Endothelial cell of umbilical vein (primary cell): ENCODE results near the gene OR2C1. TPM values are rescaled to one million over a fixed set of nuclear protein-coding genes. Genes with fewer than 3 reads are reported as not detected.

ENCODE experiments used
- BruUV-seq: library from RNA; stranded (reverse); fragments of 400-500 nt; replicated peaks from 2 replicates; lab custom pipeline; 2021; lab: Mats Ljungman, UMichigan
- CTCF ChIA-PET: fragments of 300-600, 350-600 bp; sonication (Branson Sonifier 250); formaldehyde crosslinking; loops from one replicate; lab custom pipeline; 2021; ENCODE audit warnings: antibody characterized with exemption, inconsistent platforms; lab: Charles Lee
- POLR2A ChIA-PET: fragments of 300-600, 350-600 bp; sonication (Branson Sonifier 250); formaldehyde crosslinking; loops from one replicate; lab custom pipeline; 2021; ENCODE audit warnings: antibody characterized with exemption, inconsistent platforms; lab: Charles Lee
- DNase-seq: peaks from one replicate; pipeline ENCODE4 v3.0.0-alpha.2; 2011; ENCODE audit warnings: low read depth, low spot score
- FAIRE-seq: peaks from 2 replicates; lab custom pipeline; 2011; peaks lifted over from hg19 to GRCh38; lab: Jason Lieb, UNC
- H2AFZ ChIP-seq: 2 replicates; pipeline ENCODE4 v1.6.0; 2012; ENCODE audit warnings: low read depth, low read length, control low read depth, inconsistent platforms
- H3K27ac ChIP-seq: 2 replicates; pipeline ENCODE4 v1.5.1; 2011; ENCODE audit warnings: low read depth, mild to moderate bottlenecking, control low read depth, low read length, moderate library complexity; ENCODE audit not compliant: insufficient read depth
- H3K27me3 ChIP-seq, 2 experiments: 2 replicates each; pipeline versions ENCODE4 v1.6.0 to v1.6.1; 2011; ENCODE audit warnings: low read length in 2 of 2, mixed read lengths in 1 of 2; ENCODE audit not compliant: control insufficient read depth in 2 of 2, insufficient read depth in 2 of 2
- H3K36me3 ChIP-seq, 2 experiments: 2 replicates in 1 of 2; 3 replicates in 1 of 2; pipeline ENCODE4 v1.5.1; 2011; ENCODE audit warnings: low read length in 2 of 2, mild to moderate bottlenecking in 1 of 2, moderate library complexity in 1 of 2; ENCODE audit not compliant: control insufficient read depth in 2 of 2, insufficient read depth in 2 of 2; ENCODE audit errors: extremely low read depth in 1 of 2
- H3K4me1 ChIP-seq: 3 replicates; pipeline ENCODE4 v1.5.1; 2011; ENCODE audit warnings: mild to moderate bottlenecking, low read length; ENCODE audit not compliant: control insufficient read depth, insufficient read depth; ENCODE audit errors: extremely low read depth
- H3K4me2 ChIP-seq: 2 replicates; pipeline ENCODE4 v1.6.1; 2011; ENCODE audit warnings: low read length, control low read depth, mixed read lengths; ENCODE audit not compliant: insufficient read depth
- H3K4me3 ChIP-seq, 3 experiments: fragments of 200-600 bp in 1 of 3; sonication (generic), shearing (Covaris generic) in 1 of 3; replicated peaks in 1 of 3; 2 replicates each; pipeline ENCODE4 v1.5.1; 2011 to 2016; ENCODE audit warnings: control low read depth in 3 of 3, low read length in 3 of 3, mild to moderate bottlenecking in 2 of 3, inconsistent platforms in 1 of 3, low read depth in 1 of 3, moderate library complexity in 1 of 3; ENCODE audit not compliant: insufficient read depth in 1 of 3
- H3K79me2 ChIP-seq: 2 replicates; pipeline ENCODE4 v1.6.0; 2012; ENCODE audit warnings: low read length, inconsistent platforms; ENCODE audit not compliant: control insufficient read depth, insufficient read depth
- H3K9ac ChIP-seq: replicated peaks from 2 replicates; pipeline ENCODE3; 2011; ENCODE audit warnings: low read length, control low read depth; ENCODE audit not compliant: insufficient read depth; ENCODE audit errors: extremely low read depth
- H3K9me1 ChIP-seq: replicated peaks from 3 replicates; pipeline ENCODE4 v1.6.0; 2011; ENCODE audit warnings: mild to moderate bottlenecking, low read length; ENCODE audit not compliant: control insufficient read depth, insufficient read depth; ENCODE audit errors: extremely low read depth
- H3K9me3 ChIP-seq: replicated peaks from 2 replicates; pipeline ENCODE4 v1.5.1; 2012; ENCODE audit warnings: low read length, inconsistent platforms; ENCODE audit not compliant: control insufficient read depth, insufficient read depth
- H4K20me1 ChIP-seq: replicated peaks from 2 replicates; pipeline ENCODE3; 2011; ENCODE audit warnings: mild to moderate bottlenecking, low read length; ENCODE audit not compliant: control insufficient read depth, insufficient read depth; ENCODE audit errors: extremely low read depth
- EZH2 ChIP-seq: IDR thresholded peaks from 2 replicates; pipeline ENCODE4 v1.6.1; 2012; ENCODE audit warnings: borderline replicate concordance, low read depth, mild to moderate bottlenecking, moderate library complexity, low read length, inconsistent platforms; ENCODE audit not compliant: severe bottlenecking
- FOS ChIP-seq: IDR thresholded peaks from 2 replicates; pipeline ENCODE4 v1.6.1; 2011; ENCODE audit warnings: mild to moderate bottlenecking, low read length, moderate library complexity, borderline replicate concordance; ENCODE audit not compliant: insufficient read depth
- GATA2 ChIP-seq: IDR thresholded peaks from 2 replicates; pipeline ENCODE4 v1.7.0; 2011; ENCODE audit warnings: low read depth, mild to moderate bottlenecking, moderate library complexity, mixed read lengths, low read length; ENCODE audit not compliant: insufficient read length, insufficient read depth
- JUN ChIP-seq: IDR thresholded peaks from 2 replicates; pipeline ENCODE4 v1.6.1; 2011; ENCODE audit warnings: borderline replicate concordance, low read depth; ENCODE audit not compliant: insufficient read length, insufficient read depth
- MYC ChIP-seq: IDR thresholded peaks from one replicate; pipeline ENCODE4 v1.6.1; 2011; ENCODE audit warnings: mild to moderate bottlenecking, low read depth, low read length
- POLR2A ChIP-seq: IDR thresholded peaks from 2 replicates; pipeline ENCODE4 v1.6.1; 2012; ENCODE audit warnings: low read depth, mild to moderate bottlenecking, control low read depth, low read length
- POLR2AphosphoS5 ChIP-seq: IDR thresholded peaks from 2 replicates; pipeline ENCODE4 v1.6.1; 2012; ENCODE audit warnings: low read depth, mild to moderate bottlenecking, control low read depth, low read length, moderate library complexity; ENCODE audit not compliant: insufficient read depth
- dilution Hi-C: fragments of 300-500 bp; cut with MboI; formaldehyde crosslinking; loops from one replicate; pipeline ENCODE4 v1.15.0; 2019; ENCODE audit warnings: low sequenced_read_pairs; ENCODE audit not compliant: extremely low pct_ligation_motif_present
- intact Hi-C: fragments of 100-400 bp; cut with micrococcal nuclease; formaldehyde crosslinking; loops from one replicate; pipeline ENCODE4 v1.10.0; 2022
- polyA plus RNA-seq, 4 experiments: library from polyadenylated mRNA; depleted of rRNA in 3 of 4; stranded (reverse) in 3 of 4; unstranded in 1 of 4; fragments of >200 nt; gene quantifications; 2 replicates each; pipeline versions ENCODE4 v1.2.1 to v1.2.3, GENCODE V29; 2011 to 2012; ENCODE audit warnings: missing spikeins in 1 of 4
- total RNA-seq: library from RNA; stranded (reverse); gene quantifications from 2 replicates; pipeline ENCODE4 v1.2.3, GENCODE V29; 2021
- TF ChIP-seq, protein P1 (sequence below): IDR thresholded peaks from 2 replicates; pipeline ENCODE4 v1.6.1; 2011; ENCODE audit not compliant: insufficient read depth, insufficient read length
- TF ChIP-seq, protein P2 (sequence below), 2 donors: IDR thresholded peaks; 1 replicate in 1 of 2; 2 replicates in 1 of 2; pipeline ENCODE4 v1.5.1; 2011; ENCODE audit warnings: low read length in 2 of 2, mild to moderate bottlenecking in 2 of 2, moderate library complexity in 2 of 2, control low read depth in 1 of 2, inconsistent platforms in 1 of 2, low read depth in 1 of 2; ENCODE audit not compliant: insufficient read depth in 1 of 2; ENCODE audit errors: extremely low read depth in 1 of 2

OR2C1 gene
- total and polyA plus RNA-seq, 2 donors (not counting 3 experiments of a cell fraction or from before 2014, with no cell fraction given) = not detected

DNA sequence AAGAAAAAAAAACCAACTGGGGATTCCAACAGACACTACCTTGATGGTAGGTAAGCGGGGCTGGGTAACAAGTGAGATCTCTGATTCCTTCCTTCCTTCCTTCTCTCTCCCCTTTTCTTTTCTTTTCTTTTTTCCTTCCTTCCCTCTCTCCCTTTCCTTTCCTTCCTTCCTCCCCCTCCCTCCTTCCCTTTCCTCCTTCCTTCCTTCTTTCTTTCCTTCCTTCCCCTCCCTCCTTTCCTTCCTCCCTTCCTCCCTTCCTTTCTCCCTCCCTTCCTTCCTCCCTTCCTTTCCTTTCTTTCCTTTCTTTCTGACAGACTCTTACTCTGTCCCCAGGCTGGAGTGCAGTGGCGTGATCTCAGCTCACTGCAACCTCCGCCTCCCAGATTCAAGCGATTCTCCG lies 20.0 kb downstream of the OR2C1 start:
- no peak overlapping the region for H2AFZ ChIP-seq
- no peaks in the 10 kb centered on the region for H3K4me1 ChIP-seq
- no peak overlapping the region for H3K4me3 ChIP-seq
- CTCF ChIA-PET = no interaction called here
- intact Hi-C loops = no loop called here
- no peak overlapping the region for H3K4me2 ChIP-seq
- no TSS peak for BruUV-seq
- H3K9me3 ChIP-seq = no peaks in the 10 kb centered on the region
- no peaks in the 10 kb centered on the region for H3K79me2 ChIP-seq
- POLR2A ChIA-PET = no interaction called here
- H3K9me1 ChIP-seq = no peaks in the 10 kb centered on the region
- no peak overlapping the region for H3K27ac ChIP-seq
- no peaks in the 10 kb centered on the region for H3K27me3 ChIP-seq
- dilution Hi-C loops = no loop called here
- no peak for DNase-seq
- no peaks in the 10 kb centered on the region for H4K20me1 ChIP-seq
- no peak for FAIRE-seq
- no peaks in the 10 kb centered on the region for H3K36me3 ChIP-seq
- TF ChIP-seq FOS (no peak), EZH2 (no peak), POLR2AphosphoS5 (no peak), POLR2A (no peak), MYC (no peak)
- no peak overlapping the region for H3K9ac ChIP-seq

DNA sequence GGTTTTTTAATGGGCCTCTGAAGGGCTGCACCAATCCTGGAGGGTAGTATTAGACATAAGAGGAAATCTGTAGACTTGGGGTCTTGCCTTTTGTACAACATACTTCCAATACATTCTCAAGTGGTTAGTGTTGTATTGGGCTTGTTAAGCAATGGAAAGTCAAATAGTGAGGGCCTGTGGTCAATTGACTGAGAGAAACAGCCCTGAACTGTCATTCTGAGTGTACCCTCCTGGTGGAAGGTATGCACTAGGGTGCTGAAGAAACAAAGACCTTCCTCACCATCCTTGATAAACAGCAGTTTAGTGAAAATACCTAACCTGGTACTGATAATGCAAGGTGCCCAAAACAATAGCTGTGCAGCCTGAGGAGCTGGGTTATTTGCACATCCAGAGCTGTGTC lies 22.2 kb downstream of the OR2C1 start:
- no TSS peak for BruUV-seq
- intact Hi-C loops (no loop called here), dilution Hi-C loops (no loop called here)
- H3K9ac ChIP-seq = no peak overlapping the region
- CTCF ChIA-PET = no interaction called here
- H3K4me3 ChIP-seq = no peak overlapping the region
- no peak overlapping the region for H2AFZ ChIP-seq
- no peaks in the 10 kb centered on the region for H4K20me1 ChIP-seq
- no peaks in the 10 kb centered on the region for H3K9me1 ChIP-seq
- FAIRE-seq = no peak
- H3K9me3 ChIP-seq = peaks cover 13% of the 10 kb centered on the region
- H3K27me3 ChIP-seq = no peaks in the 10 kb centered on the region
- H3K79me2 ChIP-seq = no peaks in the 10 kb centered on the region
- H3K27ac ChIP-seq = no peak overlapping the region
- no peak for DNase-seq
- POLR2A ChIA-PET = no interaction called here
- no peaks in the 10 kb centered on the region for H3K4me1 ChIP-seq
- no peak for TF ChIP-seq MYC
- no peak for TF ChIP-seq GATA2
- TF ChIP-seq POLR2A = no peak
- no peak for TF ChIP-seq POLR2AphosphoS5
- TF ChIP-seq, protein P1, sequence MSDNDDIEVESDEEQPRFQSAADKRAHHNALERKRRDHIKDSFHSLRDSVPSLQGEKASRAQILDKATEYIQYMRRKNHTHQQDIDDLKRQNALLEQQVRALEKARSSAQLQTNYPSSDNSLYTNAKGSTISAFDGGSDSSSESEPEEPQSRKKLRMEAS = no peak
- TF ChIP-seq EZH2 = no peak
- TF ChIP-seq, protein P2, sequence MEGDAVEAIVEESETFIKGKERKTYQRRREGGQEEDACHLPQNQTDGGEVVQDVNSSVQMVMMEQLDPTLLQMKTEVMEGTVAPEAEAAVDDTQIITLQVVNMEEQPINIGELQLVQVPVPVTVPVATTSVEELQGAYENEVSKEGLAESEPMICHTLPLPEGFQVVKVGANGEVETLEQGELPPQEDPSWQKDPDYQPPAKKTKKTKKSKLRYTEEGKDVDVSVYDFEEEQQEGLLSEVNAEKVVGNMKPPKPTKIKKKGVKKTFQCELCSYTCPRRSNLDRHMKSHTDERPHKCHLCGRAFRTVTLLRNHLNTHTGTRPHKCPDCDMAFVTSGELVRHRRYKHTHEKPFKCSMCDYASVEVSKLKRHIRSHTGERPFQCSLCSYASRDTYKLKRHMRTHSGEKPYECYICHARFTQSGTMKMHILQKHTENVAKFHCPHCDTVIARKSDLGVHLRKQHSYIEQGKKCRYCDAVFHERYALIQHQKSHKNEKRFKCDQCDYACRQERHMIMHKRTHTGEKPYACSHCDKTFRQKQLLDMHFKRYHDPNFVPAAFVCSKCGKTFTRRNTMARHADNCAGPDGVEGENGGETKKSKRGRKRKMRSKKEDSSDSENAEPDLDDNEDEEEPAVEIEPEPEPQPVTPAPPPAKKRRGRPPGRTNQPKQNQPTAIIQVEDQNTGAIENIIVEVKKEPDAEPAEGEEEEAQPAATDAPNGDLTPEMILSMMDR (IDR thresholded peaks at IDR 0.05; ENCODE audit: extremely low read depth in 1 of 2, insufficient read depth in 1 of 2, low read depth in 1 of 2, low read length in 2 of 2) = no peak
- TF ChIP-seq JUN = no peak
- no peak for TF ChIP-seq FOS
- no peak overlapping the region for H3K4me2 ChIP-seq
- peaks cover 3 to 5% of the 10 kb centered on the region in 2 experiments for H3K36me3 ChIP-seq
